ENCODE measurements around the gene SRSF12. TPM values are rescaled to one million over a fixed set of nuclear protein-coding genes. Genes with fewer than 3 reads are reported as not detected.

The SRSF12 gene
- total and polyA plus RNA-seq, 2 donors (not counting 3 experiments of a cell fraction or from before 2014, with no cell fraction given): 0.07 to 0.18 TPM

GRCh38 chr6:89087881-89088280, 30.0 kb downstream of the SRSF12 start:
- dilution Hi-C loops (cut with MboI; ENCODE audit: extremely low pct_ligation_motif_present, low sequenced_read_pairs): no loop called here
- no peak for FAIRE-seq
- CTCF ChIA-PET: no interaction called here
- no peak overlapping the region for H3K4me3 ChIP-seq (replicated peaks in 1 of 3; ENCODE audit: insufficient read depth in 1 of 3, low read depth in 1 of 3, low read length in 3 of 3)
- no TSS peak for BruUV-seq (replicated peaks)
- no peaks in the 10 kb centered on the region for H3K9me3 ChIP-seq (replicated peaks; ENCODE audit: control insufficient read depth, insufficient read depth, low read length)
- H3K79me2 ChIP-seq (ENCODE audit: control insufficient read depth, insufficient read depth, low read length): peaks cover 8% of the 10 kb centered on the region
- H3K27me3 ChIP-seq (ENCODE audit: control insufficient read depth in 2 of 2, insufficient read depth in 2 of 2, low read length in 2 of 2): no peaks in the 10 kb centered on the region
- H3K9me1 ChIP-seq (replicated peaks; ENCODE audit: control insufficient read depth, extremely low read depth, insufficient read depth, low read length): no peaks in the 10 kb centered on the region
- H2AFZ ChIP-seq (ENCODE audit: low read depth, low read length): no peak overlapping the region
- H3K9ac ChIP-seq (replicated peaks; ENCODE audit: extremely low read depth, insufficient read depth, low read length): no peak overlapping the region
- POLR2A ChIA-PET: no interaction called here
- intact Hi-C loops (cut with micrococcal nuclease): loop anchor here (10.0 kb wide), 1 partner anchor 1933 kb away; the partner anchor contains the start of gene ZNF292
- H4K20me1 ChIP-seq (replicated peaks; ENCODE audit: control insufficient read depth, extremely low read depth, insufficient read depth, low read length): peaks cover 8% of the 10 kb centered on the region
- no peak for DNase-seq (ENCODE audit: low read depth, low spot score)
- no peak for TF ChIP-seq POLR2A (IDR thresholded peaks at IDR 0.05; ENCODE audit: low read depth, low read length)
- TF ChIP-seq MAX (IDR thresholded peaks at IDR 0.05; ENCODE audit: insufficient read depth, insufficient read length): no peak
- TF ChIP-seq EZH2 (IDR thresholded peaks at IDR 0.05; ENCODE audit: borderline replicate concordance, low read depth, low read length, severe bottlenecking): no peak
- TF ChIP-seq CTCF (IDR thresholded peaks at IDR 0.05; ENCODE audit: extremely low read depth in 1 of 2, insufficient read depth in 1 of 2, low read depth in 1 of 2, low read length in 2 of 2): no peak
- no peak for TF ChIP-seq MYC (IDR thresholded peaks at IDR 0.05; ENCODE audit: low read depth, low read length)
- H3K4me1 ChIP-seq (ENCODE audit: control insufficient read depth, extremely low read depth, insufficient read depth, low read length): peaks cover 5% of the 10 kb centered on the region
- H3K27ac ChIP-seq (ENCODE audit: insufficient read depth, low read depth, low read length): no peak overlapping the region
- no peak overlapping the region for H3K4me2 ChIP-seq (ENCODE audit: insufficient read depth, low read length)
- peaks cover 8 to 12% of the 10 kb centered on the region in 2 experiments for H3K36me3 ChIP-seq (ENCODE audit: control insufficient read depth in 2 of 2, extremely low read depth in 1 of 2, insufficient read depth in 2 of 2, low read length in 2 of 2)

Measured in endothelial cell of umbilical vein (primary cell).